IMR-90 (cell line): Measurements from ENCODE around the gene PPIL3. TPM values are rescaled to one million over a fixed set of nuclear protein-coding genes. Genes with fewer than 3 reads are reported as not detected.

Source experiments
- ATAC-seq: fragments of 200-7000 bp; cut with Tn5 transposase; 2 replicates; pipeline ENCODE4 v1.9.1; 2020; ENCODE audit warnings: low read depth, mild to moderate bottlenecking, moderate library complexity
- BruUV-seq: library from RNA; stranded (reverse); fragments of 400-500 nt; replicated peaks from 2 replicates; lab custom pipeline; 2021; lab: Mats Ljungman, UMichigan
- CTCF ChIA-PET: fragments of 300-600 bp; formaldehyde crosslinking; extraction: SDS; loops from one replicate; lab custom pipeline; 2021; ENCODE audit warnings: antibody characterized with exemption; lab: Yijun Ruan, JAX
- POLR2A ChIA-PET: fragments of 300-600 bp; sonication (Branson Sonifier 250); formaldehyde crosslinking; loops from one replicate; lab custom pipeline; 2022; ENCODE audit warnings: antibody characterized with exemption; ENCODE audit not compliant: unreplicated experiment; lab: Charles Lee
- DNase-seq: peaks from one replicate; pipeline ENCODE4 v3.0.0; 2013
- H2AFZ ChIP-seq: replicated peaks from 2 replicates; pipeline ENCODE3; 2013; ENCODE audit warnings: low read length, mild to moderate bottlenecking; ENCODE audit not compliant: poor library complexity
- H2AK5ac ChIP-seq: 2 replicates; pipeline ENCODE4 v1.6.1; 2013; ENCODE audit warnings: low read depth, low read length, inconsistent platforms
- H2AK9ac ChIP-seq: replicated peaks from 2 replicates; pipeline ENCODE3; 2013; ENCODE audit warnings: mild to moderate bottlenecking, low read depth, low read length, moderate library complexity; ENCODE audit not compliant: poor library complexity
- H2BK120ac ChIP-seq: 2 replicates; pipeline ENCODE4 v1.6.1; 2013; ENCODE audit warnings: low read depth, low read length, inconsistent platforms
- H2BK15ac ChIP-seq: 3 replicates; pipeline ENCODE4 v1.6.1; 2013; ENCODE audit warnings: low read depth, low read length, inconsistent platforms
- H2BK20ac ChIP-seq: 2 replicates; pipeline ENCODE4 v1.6.1; 2013; ENCODE audit warnings: low read depth, mild to moderate bottlenecking, inconsistent platforms, low read length, moderate library complexity
- H2BK5ac ChIP-seq: 2 replicates; pipeline ENCODE4 v1.6.1; 2013; ENCODE audit warnings: mild to moderate bottlenecking, low read depth, low read length, inconsistent platforms; ENCODE audit not compliant: poor library complexity, severe bottlenecking
- H3K14ac ChIP-seq: replicated peaks from 2 replicates; pipeline ENCODE4 v1.6.1; 2013; ENCODE audit warnings: low read depth, low read length, inconsistent platforms
- H3K18ac ChIP-seq: 2 replicates; pipeline ENCODE4 v1.6.1; 2013; ENCODE audit warnings: low read depth, low read length, control low read depth
- H3K23ac ChIP-seq: 2 replicates; pipeline ENCODE4 v1.6.1; 2013; ENCODE audit warnings: low read depth, low read length, inconsistent platforms
- H3K27ac ChIP-seq: 2 replicates; pipeline ENCODE4 v1.5.1; 2013; ENCODE audit warnings: mild to moderate bottlenecking, control low read depth, low read length; ENCODE audit not compliant: insufficient read depth
- H3K27me3 ChIP-seq: 2 replicates; pipeline ENCODE4 v1.6.1; 2013; ENCODE audit warnings: low read length; ENCODE audit not compliant: control insufficient read depth, insufficient read depth
- H3K36me3 ChIP-seq: 2 replicates; pipeline ENCODE4 v1.6.1; 2013; ENCODE audit warnings: low read length, mixed read lengths; ENCODE audit not compliant: control insufficient read depth, insufficient read depth
- H3K4ac ChIP-seq: 2 replicates; pipeline ENCODE4 v1.6.1; 2013; ENCODE audit warnings: low read depth, low read length, inconsistent platforms
- H3K4me1 ChIP-seq: 2 replicates; pipeline ENCODE4 v1.6.1; 2013; ENCODE audit warnings: low read length, mixed read lengths; ENCODE audit not compliant: control insufficient read depth, insufficient read depth
- H3K4me2 ChIP-seq: 2 replicates; pipeline ENCODE4 v1.6.1; 2013; ENCODE audit warnings: low read depth, mild to moderate bottlenecking, control low read depth, low read length, moderate library complexity
- H3K4me3 ChIP-seq: 2 replicates; pipeline ENCODE4 v1.5.1; 2013; ENCODE audit warnings: low read depth, mild to moderate bottlenecking, control low read depth, low read length, moderate library complexity; ENCODE audit not compliant: insufficient read depth
- H3K56ac ChIP-seq: 2 replicates; pipeline ENCODE4 v1.6.1; 2013; ENCODE audit warnings: low read length, inconsistent platforms; ENCODE audit not compliant: insufficient read depth; ENCODE audit errors: extremely low read depth
- H3K79me1 ChIP-seq, 2 experiments: 2 replicates each; pipeline ENCODE4 v1.6.1; 2013; ENCODE audit warnings: low read length in 2 of 2, inconsistent platforms in 1 of 2, low read depth in 1 of 2
- H3K9ac ChIP-seq: 2 replicates; pipeline ENCODE4 v1.6.1; 2013; ENCODE audit warnings: low read depth, low read length, control low read depth
- H3K9me1 ChIP-seq: 2 replicates; pipeline ENCODE4 v1.6.1; 2013; ENCODE audit warnings: low read length, inconsistent platforms; ENCODE audit not compliant: insufficient read depth
- H3K9me3 ChIP-seq: 2 replicates; pipeline ENCODE4 v1.6.1; 2013; ENCODE audit warnings: low read length; ENCODE audit not compliant: control insufficient read depth, insufficient read depth
- H4K20me1 ChIP-seq: 2 replicates; pipeline ENCODE4 v1.6.1; 2013; ENCODE audit warnings: low read length, inconsistent platforms; ENCODE audit not compliant: insufficient read depth
- H4K5ac ChIP-seq: 2 replicates; pipeline ENCODE4 v1.6.1; 2013; ENCODE audit warnings: mild to moderate bottlenecking, low read depth, low read length, control low read depth
- H4K8ac ChIP-seq, 2 experiments: 2 replicates each; pipeline ENCODE4 v1.6.1; 2013; ENCODE audit warnings: low read depth in 2 of 2, low read length in 2 of 2, control low read depth in 1 of 2, inconsistent platforms in 1 of 2
- H4K91ac ChIP-seq: 2 replicates; pipeline ENCODE4 v1.6.1; 2013; ENCODE audit warnings: low read depth, low read length, inconsistent platforms; ENCODE audit not compliant: insufficient read depth
- MXI1 ChIP-seq: IDR thresholded peaks from 2 replicates; pipeline ENCODE4 v1.6.1; 2012; ENCODE audit warnings: low read depth, mild to moderate bottlenecking, low read length, moderate library complexity, borderline replicate concordance
- WGBS, 2 experiments: methylation state at CpG; one replicate each; pipeline versions ENCODE4 v1.1.5 to v1.1.7; 2013; ENCODE audit warnings: missing lambda C conversion rate in 2 of 2; ENCODE audit not compliant: insufficient read length in 1 of 2; ENCODE audit errors: extremely low coverage in 2 of 2; 5-methylcytosine and 5-hydroxymethylcytosine counted together
- dilution Hi-C: fragments of 300-500 bp; cut with HindIII; formaldehyde crosslinking; loops from one replicate; pipeline ENCODE4 v1.14.3; 2018; ENCODE audit warnings: low sequenced_read_pairs; ENCODE audit not compliant: unreplicated experiment
- in situ Hi-C: fragments of 300-500 bp; cut with MboI; formaldehyde crosslinking; loops from 3 replicates; pipeline ENCODE4 v1.14.3; 2019; ENCODE audit warnings: low sequenced_read_pairs, inconsistent platforms, mixed read lengths
- intact Hi-C: fragments of 100-400 bp; cut with micrococcal nuclease; formaldehyde crosslinking; loops from 2 replicates; pipeline ENCODE4 v1.10.0; 2022
- polyA plus RNA-seq, 3 experiments: library from polyadenylated mRNA; depleted of rRNA; stranded (reverse); fragments of >200 nt; gene quantifications; 2 replicates each; pipeline ENCODE4 v1.2.3, GENCODE V29; 2012; ENCODE audit warnings: low replicate concordance in 1 of 3
- total RNA-seq: library from RNA; depleted of rRNA; stranded (reverse); fragments of >200 nt; gene quantifications from 2 replicates; pipeline ENCODE4 v1.2.3, GENCODE V29; 2012
- TF ChIP-seq, protein P1 (sequence below): conservative IDR thresholded peaks from 2 replicates; pipeline ENCODE4 v1.5.1; 2012; ENCODE audit warnings: mild to moderate bottlenecking, low read depth, low read length, improper control_type of control experiment
- TF ChIP-seq, protein P2 (sequence below): fragments of 150-350 bp; IDR thresholded peaks from 2 replicates; pipeline ENCODE4 v1.6.1; 2017; ENCODE audit warnings: mild to moderate bottlenecking, antibody characterized with exemption, low read length, low read depth

The PPIL3 gene
- total and polyA plus RNA-seq, 2 of the 4 experiments (the other 2 are of a cell fraction), result 35.1 to 47.9 TPM

DNA sequence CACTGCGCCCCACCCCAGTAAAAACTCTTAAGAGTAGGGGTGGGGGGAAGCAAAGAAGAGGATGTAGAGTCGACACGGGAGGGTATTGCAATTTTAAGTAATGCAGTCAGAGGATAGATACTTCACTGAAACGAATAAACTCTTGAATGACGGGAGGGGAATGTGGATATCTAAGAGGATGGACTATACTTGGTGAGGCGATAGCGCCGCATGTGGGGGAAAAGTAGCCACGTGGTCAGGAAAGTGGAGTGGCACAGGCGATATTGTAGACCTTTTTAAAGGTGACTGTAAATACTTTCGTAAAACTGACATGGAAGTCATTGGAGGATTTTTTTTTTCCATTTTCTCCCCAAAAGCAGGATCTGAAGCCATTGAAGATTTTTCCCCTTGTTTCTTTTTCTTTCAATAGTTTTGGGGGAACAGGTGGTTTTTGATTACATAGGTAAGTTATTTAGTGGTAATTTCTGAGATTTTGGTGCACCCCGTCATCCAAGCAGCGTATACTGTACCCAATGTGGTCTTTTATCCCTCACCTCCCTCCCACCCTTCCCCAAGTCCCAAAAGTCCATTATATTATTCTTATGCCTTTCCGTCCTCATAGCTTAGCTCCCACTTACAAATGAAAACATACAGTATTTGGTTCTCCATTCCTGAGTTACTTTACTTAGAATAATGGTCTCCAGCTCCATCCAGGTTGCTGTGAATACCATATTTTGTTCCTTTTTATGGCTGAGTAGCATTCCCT, 38.2 kb downstream of the PPIL3 start:
- H4K8ac ChIP-seq, result no peak overlapping the region
- H3K14ac ChIP-seq, result no peak overlapping the region
- no peak overlapping the region for H2BK5ac ChIP-seq
- no peaks in the 10 kb centered on the region for H3K9me3 ChIP-seq
- H3K36me3 ChIP-seq, result peaks cover 37% of the 10 kb centered on the region
- DNase-seq (no peak), ATAC-seq (no peak; the same call in none of the 2 replicates)
- dilution Hi-C loops, result no loop called here
- H3K9me1 ChIP-seq, result no peaks in the 10 kb centered on the region
- TF ChIP-seq, protein P1, sequence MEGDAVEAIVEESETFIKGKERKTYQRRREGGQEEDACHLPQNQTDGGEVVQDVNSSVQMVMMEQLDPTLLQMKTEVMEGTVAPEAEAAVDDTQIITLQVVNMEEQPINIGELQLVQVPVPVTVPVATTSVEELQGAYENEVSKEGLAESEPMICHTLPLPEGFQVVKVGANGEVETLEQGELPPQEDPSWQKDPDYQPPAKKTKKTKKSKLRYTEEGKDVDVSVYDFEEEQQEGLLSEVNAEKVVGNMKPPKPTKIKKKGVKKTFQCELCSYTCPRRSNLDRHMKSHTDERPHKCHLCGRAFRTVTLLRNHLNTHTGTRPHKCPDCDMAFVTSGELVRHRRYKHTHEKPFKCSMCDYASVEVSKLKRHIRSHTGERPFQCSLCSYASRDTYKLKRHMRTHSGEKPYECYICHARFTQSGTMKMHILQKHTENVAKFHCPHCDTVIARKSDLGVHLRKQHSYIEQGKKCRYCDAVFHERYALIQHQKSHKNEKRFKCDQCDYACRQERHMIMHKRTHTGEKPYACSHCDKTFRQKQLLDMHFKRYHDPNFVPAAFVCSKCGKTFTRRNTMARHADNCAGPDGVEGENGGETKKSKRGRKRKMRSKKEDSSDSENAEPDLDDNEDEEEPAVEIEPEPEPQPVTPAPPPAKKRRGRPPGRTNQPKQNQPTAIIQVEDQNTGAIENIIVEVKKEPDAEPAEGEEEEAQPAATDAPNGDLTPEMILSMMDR, result no peak
- TF ChIP-seq MXI1, result no peak
- TF ChIP-seq, protein P2, sequence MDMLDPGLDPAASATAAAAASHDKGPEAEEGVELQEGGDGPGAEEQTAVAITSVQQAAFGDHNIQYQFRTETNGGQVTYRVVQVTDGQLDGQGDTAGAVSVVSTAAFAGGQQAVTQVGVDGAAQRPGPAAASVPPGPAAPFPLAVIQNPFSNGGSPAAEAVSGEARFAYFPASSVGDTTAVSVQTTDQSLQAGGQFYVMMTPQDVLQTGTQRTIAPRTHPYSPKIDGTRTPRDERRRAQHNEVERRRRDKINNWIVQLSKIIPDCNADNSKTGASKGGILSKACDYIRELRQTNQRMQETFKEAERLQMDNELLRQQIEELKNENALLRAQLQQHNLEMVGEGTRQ, result no peak
- no peak overlapping the region for H2BK120ac ChIP-seq
- H4K5ac ChIP-seq, result no peak overlapping the region
- in situ Hi-C loops, result no loop called here
- H3K18ac ChIP-seq, result no peak overlapping the region
- H4K20me1 ChIP-seq, result peaks cover 29% of the 10 kb centered on the region
- no peak overlapping the region for H4K91ac ChIP-seq
- no peaks in the 10 kb centered on the region for H3K4me1 ChIP-seq
- WGBS, 2 experiments, result 88% methylated on average over 6 of the region's 14 CpGs; no CpG with 5 or more reads in 1 of the 2 experiments
- H3K27ac ChIP-seq, result no peak overlapping the region
- H3K27me3 ChIP-seq, result no peaks in the 10 kb centered on the region
- no peak overlapping the region for H2BK20ac ChIP-seq
- no TSS peak for BruUV-seq
- no peak overlapping the region for H3K9ac ChIP-seq
- H3K4me2 ChIP-seq, result no peak overlapping the region
- ChIA-PET POLR2A (no interaction called here), CTCF (no interaction called here)
- no peak overlapping the region for H3K4me3 ChIP-seq
- no peak overlapping the region for H3K23ac ChIP-seq
- H2AFZ ChIP-seq, result no peak overlapping the region
- no peak overlapping the region for H2AK5ac ChIP-seq
- peaks cover 0 to 11% of the 10 kb centered on the region in 2 experiments for H3K79me1 ChIP-seq
- H2BK15ac ChIP-seq, result no peak overlapping the region
- no peak overlapping the region for H2AK9ac ChIP-seq
- H3K56ac ChIP-seq, result no peak overlapping the region
- intact Hi-C loops, result no loop called here
- no peak overlapping the region for H3K4ac ChIP-seq
